Gastrocnemius medialis (tissue), 4 donors: Measurements from ENCODE around the gene IGSF6. TPM values are rescaled to one million over a fixed set of nuclear protein-coding genes. Genes with fewer than 3 reads are reported as not detected.

Source experiments
- ATAC-seq, 2 donors: fragments of 150-250 bp; one replicate each; pipeline ENCODE4 v1.9.1; 2016
- DNase-seq, 2 donors: peaks; one replicate each; pipeline ENCODE4 v3.0.0-alpha.2; 2019
- H3K27ac ChIP-seq, 4 donors: fragments of 200-600 bp; sonication (generic); 1 replicate in 1 of 4; 2 replicates in 3 of 4; pipeline ENCODE4 v1.5.1; 2016 to 2018; ENCODE audit warnings: mild to moderate bottlenecking in 2 of 4, moderate library complexity in 1 of 4
- H3K27me3 ChIP-seq, 3 donors: fragments of 200-600 bp; sonication (generic) in 2 of 3; 1 replicate in 1 of 3; 2 replicates in 2 of 3; pipeline versions ENCODE4 v1.5.1 to v1.6.0; 2016 to 2019; ENCODE audit warnings: mild to moderate bottlenecking in 1 of 3, moderate library complexity in 1 of 3
- H3K36me3 ChIP-seq, 2 donors: fragments of 200-600 bp; sonication (generic) in 1 of 2; one replicate each; pipeline ENCODE4 v1.5.1; 2017 to 2018
- H3K4me1 ChIP-seq, 2 donors: fragments of 200-600 bp; sonication (generic) in 1 of 2; one replicate each; pipeline ENCODE4 v1.5.1; 2016 to 2017; ENCODE audit warnings: mild to moderate bottlenecking in 2 of 2
- H3K4me3 ChIP-seq, 4 donors: fragments of 200-600 bp; sonication (generic) in 3 of 4; 1 replicate in 1 of 4; 2 replicates in 3 of 4; pipeline ENCODE4 v1.5.1; 2016 to 2019; ENCODE audit warnings: mild to moderate bottlenecking in 2 of 4
- H3K9me3 ChIP-seq, 3 donors: fragments of 200-600 bp; sonication (generic) in 2 of 3; 1 replicate in 1 of 3; 2 replicates in 2 of 3; pipeline ENCODE4 v1.5.1; 2016 to 2019
- CTCF ChIP-seq, 5 experiments: fragments of 450-650 bp in 3 of 5; fragments of 200-600 bp in 2 of 5; sonication (generic) in 2 of 5; IDR thresholded peaks in 4 of 5; conservative IDR thresholded peaks in 1 of 5; 1 replicate in 4 of 5; 2 replicates in 1 of 5; pipeline ENCODE4 v1.5.1; 2016 to 2019; ENCODE audit warnings: antibody characterized with exemption in 5 of 5, mild to moderate bottlenecking in 3 of 5, moderate library complexity in 3 of 5
- POLR2A ChIP-seq, 2 donors: fragments of 450-650 bp; IDR thresholded peaks; one replicate each; pipeline ENCODE4 v1.6.1; 2017; ENCODE audit warnings: antibody characterized with exemption in 2 of 2, mild to moderate bottlenecking in 2 of 2, moderate library complexity in 2 of 2
- in situ Hi-C, 4 donors: fragments of 200-750 bp; cut with MboI; loops; one replicate each; pipeline versions ENCODE4 v1.15.0 to v1.8.0; 2017; ENCODE audit warnings: low sequenced_read_pairs in 4 of 4
- intact Hi-C: fragments of 100-400 bp; cut with DNase I; formaldehyde crosslinking; loops from one replicate; pipeline ENCODE4 v1.15.1; 2023; ENCODE audit warnings: low total_unique reads
- total RNA-seq, 4 donors: library from RNA; depleted of rRNA; stranded (reverse); fragments of >200 nt; gene quantifications; one replicate each; pipeline versions ENCODE4 v1.1.0 to v1.2.3, GENCODE V29; 2016

Gene IGSF6
- total RNA-seq, 4 donors from 2014 or later = 0.10 to 0.60 (median 0.39) TPM

GRCh38 chr16:21620592-21620991, 31.8 kb downstream of the IGSF6 start:
- intact Hi-C loops = no loop called here
- peaks cover 0 to 7% of the 10 kb centered on the region in 2 donors for H3K36me3 ChIP-seq
- no peak overlapping the region for H3K27ac ChIP-seq
- H3K4me1 ChIP-seq = peaks cover 0 to 6% of the 10 kb centered on the region in 2 donors
- no peak for DNase-seq
- no peak overlapping the region for H3K4me3 ChIP-seq
- in situ Hi-C loops = no loop called here
- no peaks in the 10 kb centered on the region for H3K9me3 ChIP-seq
- ATAC-seq = no peak
- H3K27me3 ChIP-seq = no peaks in the 10 kb centered on the region
- TF ChIP-seq POLR2A (IDR thresholded peaks at IDR 0.05) (no peak), CTCF (IDR thresholded peaks at IDR 0.05 in 4 of 5, conservative IDR thresholded peaks at IDR 0.05 in 1 of 5) (no peak)

GRCh38 chr16:21619765-21620425, 32.5 kb downstream of the IGSF6 start:
- intact Hi-C loops = no loop called here
- DNase-seq (no peak), ATAC-seq (no peak)
- Histone ChIP-seq H3K27me3 (no peaks in the 10 kb centered on the region), H3K27ac (no peak overlapping the region), H3K4me1 (peaks cover 0 to 6% of the 10 kb centered on the region in 2 donors), H3K36me3 (peaks cover 0 to 1% of the 10 kb centered on the region in 2 donors), H3K4me3 (no peak overlapping the region), H3K9me3 (no peaks in the 10 kb centered on the region)
- in situ Hi-C loops = no loop called here
- TF ChIP-seq POLR2A (IDR thresholded peaks at IDR 0.05) (no peak), CTCF (IDR thresholded peaks at IDR 0.05 in 4 of 5, conservative IDR thresholded peaks at IDR 0.05 in 1 of 5) (no peak)

- in situ Hi-C loops (no loop called here), intact Hi-C loops (no loop called here)
- Histone ChIP-seq H3K4me3 (no peak overlapping the region), H3K36me3 (no peaks in the 10 kb centered on the region), H3K9me3 (no peaks in the 10 kb centered on the region), H3K4me1 (peaks cover 0 to 11% of the 10 kb centered on the region in 2 donors), H3K27me3 (no peaks in the 10 kb centered on the region), H3K27ac (no peak overlapping the region)
- TF ChIP-seq POLR2A (IDR thresholded peaks at IDR 0.05) = no peak
- no peak for TF ChIP-seq CTCF (IDR thresholded peaks at IDR 0.05 in 4 of 5, conservative IDR thresholded peaks at IDR 0.05 in 1 of 5)
- ATAC-seq (no peak), DNase-seq (no peak)
Measured at GRCh38 chr16:21618281-21618680, 34.1 kb downstream of the IGSF6 start.

- H3K4me3 ChIP-seq = no peak overlapping the region
- no peaks in the 10 kb centered on the region for H3K27me3 ChIP-seq
- H3K36me3 ChIP-seq = no peaks in the 10 kb centered on the region
Measured at GRCh38 chr16:21617607-21618006, 34.8 kb downstream of the IGSF6 start.

More at GRCh38 chr16:21617607-21618006, 34.8 kb downstream of the IGSF6 start:
- intact Hi-C loops (no loop called here), in situ Hi-C loops (no loop called here)
- DNase-seq (no peak), ATAC-seq (no peak)
- Histone ChIP-seq H3K9me3 (no peaks in the 10 kb centered on the region), H3K4me1 (peaks cover 5 to 11% of the 10 kb centered on the region in 2 donors), H3K27ac (no peak overlapping the region)
- no peak for TF ChIP-seq CTCF (IDR thresholded peaks at IDR 0.05 in 4 of 5, conservative IDR thresholded peaks at IDR 0.05 in 1 of 5)
- TF ChIP-seq POLR2A (IDR thresholded peaks at IDR 0.05) = no peak
